Measurements from ENCODE around the gene CACNA1H. TPM values are rescaled to one million over a fixed set of nuclear protein-coding genes. Genes with fewer than 3 reads are reported as not detected.
"Not testable (repeated sequence)": the region's sequence is repeated elsewhere in the genome, so short reads cannot be mapped to it uniquely, and the experiment has no call there.

CACNA1H gene
- total RNA-seq, 2 experiments from 2014 or later: 0.27 to 0.34 TPM

- POLR2A ChIA-PET: no interaction called here
- Mint-ChIP-seq H3K27me3 (no peaks in the 10 kb centered on the region), H3K27ac (no peak overlapping the region), H3K4me3 (no peak overlapping the region), H3K4me1 (ENCODE audit: low read depth) (no peaks in the 10 kb centered on the region), H3K9me3 (no peaks in the 10 kb centered on the region), H3K36me3 (ENCODE audit: low read depth) (no peaks in the 10 kb centered on the region)
- intact Hi-C loops (cut with micrococcal nuclease): no loop called here
- CTCF ChIA-PET: no interaction called here
- DNase-seq (no peak), ATAC-seq (no peak)
- TF ChIP-seq CTCF (IDR thresholded peaks at IDR 0.05): no peak
Measured at GRCh38 chr16:1195393-1195666, 42.4 kb downstream of the CACNA1H start.

- intact Hi-C loops (cut with micrococcal nuclease): no loop called here
Measured at GRCh38 chr16:1196494-1196893, 43.6 kb downstream of the CACNA1H start.

GRCh38 chr16:1197237-1197866, 44.4 kb downstream of the CACNA1H start:
- ChIA-PET CTCF (no interaction called here), POLR2A (no interaction called here)
- Mint-ChIP-seq H3K4me1 (ENCODE audit: low read depth) (no peaks in the 10 kb centered on the region), H3K27me3 (no peaks in the 10 kb centered on the region), H3K27ac (no peak overlapping the region), H3K9me3 (no peaks in the 10 kb centered on the region), H3K4me3 (no peak overlapping the region), H3K36me3 (ENCODE audit: low read depth) (no peaks in the 10 kb centered on the region)
- TF ChIP-seq CTCF (IDR thresholded peaks at IDR 0.05): no peak
- DNase-seq (no peak), ATAC-seq (no peak)
- intact Hi-C loops (cut with micrococcal nuclease): no loop called here

More at GRCh38 chr16:1196494-1196893, 43.6 kb downstream of the CACNA1H start:
- no peak for ATAC-seq
- Mint-ChIP-seq H3K9me3 (no peaks in the 10 kb centered on the region), H3K4me3 (no peak overlapping the region), H3K27ac (no peak overlapping the region), H3K4me1 (ENCODE audit: low read depth) (no peaks in the 10 kb centered on the region), H3K27me3 (no peaks in the 10 kb centered on the region), H3K36me3 (ENCODE audit: low read depth) (no peaks in the 10 kb centered on the region)
- POLR2A ChIA-PET: no interaction called here
- DNase-seq: no peak
- CTCF ChIA-PET: no interaction called here
- no peak for TF ChIP-seq CTCF (IDR thresholded peaks at IDR 0.05)

- ChIA-PET CTCF (no interaction called here), POLR2A (no interaction called here)
- no peaks in the 10 kb centered on the region for H3K36me3 Mint-ChIP-seq (ENCODE audit: low read depth)
- ATAC-seq (no peak), DNase-seq (no peak)
- H3K9me3 Mint-ChIP-seq: no peaks in the 10 kb centered on the region
- no peaks in the 10 kb centered on the region for H3K27me3 Mint-ChIP-seq
- no peak overlapping the region for H3K4me3 Mint-ChIP-seq
- TF ChIP-seq CTCF (IDR thresholded peaks at IDR 0.05): no peak
- H3K27ac Mint-ChIP-seq: no peak overlapping the region
- H3K4me1 Mint-ChIP-seq (ENCODE audit: low read depth): no peaks in the 10 kb centered on the region
- intact Hi-C loops (cut with micrococcal nuclease): no loop called here
Measured at GRCh38 chr16:1198194-1198593, 45.3 kb downstream of the CACNA1H start.

GRCh38 chr16:1198671-1199346, 45.9 kb downstream of the CACNA1H start:
- H3K27me3 Mint-ChIP-seq; H3K27ac Mint-ChIP-seq; CTCF ChIA-PET; POLR2A ChIA-PET; H3K9me3 Mint-ChIP-seq; H3K36me3 Mint-ChIP-seq (ENCODE audit: low read depth); H3K4me1 Mint-ChIP-seq (ENCODE audit: low read depth); H3K4me3 Mint-ChIP-seq; intact Hi-C loops (cut with micrococcal nuclease); ATAC-seq: not testable (repeated sequence)
- DNase-seq: peak; percentile 51

All from activated CD8-positive, alpha-beta T cell treated with anti-CD3 and anti-CD28 coated beads for 36 hours (primary cell).